ENCODE data around the gene TTC1. TPM values are rescaled to one million over a fixed set of nuclear protein-coding genes. Genes with fewer than 3 reads are reported as not detected.
"Not testable (repeated sequence)": the region's sequence is repeated elsewhere in the genome, so short reads cannot be mapped to it uniquely, and the experiment has no call there.

Gene TTC1
- total RNA-seq, 1 experiment from 2014 or later: 43.7 TPM

DNA sequence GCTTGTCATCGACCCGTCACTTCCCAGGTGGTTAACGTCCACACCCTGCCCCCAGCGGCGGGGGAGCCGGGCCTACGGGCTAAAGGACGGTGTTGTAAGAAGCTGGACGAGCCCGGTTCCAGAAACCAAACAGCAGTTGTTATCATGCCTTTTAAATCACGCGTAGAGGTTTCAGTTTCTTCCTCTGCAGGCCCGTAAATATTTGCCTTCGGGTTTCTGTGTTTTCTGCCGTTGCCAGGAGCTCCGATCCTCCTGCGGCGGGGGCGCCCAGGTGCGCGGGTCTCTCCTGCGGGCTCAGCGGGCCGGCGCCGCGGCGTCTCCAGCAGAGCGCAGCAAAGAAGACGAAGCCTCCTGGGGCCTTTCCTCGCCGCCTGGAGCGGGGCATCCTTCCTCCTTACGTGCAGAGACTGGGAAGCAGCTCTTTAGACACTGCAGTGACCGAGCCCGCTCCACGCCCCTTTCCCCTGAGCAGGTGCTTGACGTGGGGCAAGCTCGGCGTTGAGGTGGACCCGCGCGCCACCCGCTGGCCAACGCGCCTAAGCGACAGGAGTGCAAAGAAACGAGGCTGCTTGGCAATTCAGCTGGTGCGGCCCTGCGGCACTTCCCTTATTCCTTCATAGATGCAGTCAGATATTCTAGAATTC is 21.8 kb upstream of the TTC1 start:
- H3K36me3 ChIP-seq (ENCODE audit: insufficient read depth, low read length): no peaks in the 10 kb centered on the region
- H3K27me3 ChIP-seq (ENCODE audit: low read length): no peaks in the 10 kb centered on the region
- H3K9me2 ChIP-seq (replicated peaks; ENCODE audit: insufficient read depth, low read length): no peaks in the 10 kb centered on the region
- no peaks in the 10 kb centered on the region for H4K20me1 ChIP-seq (ENCODE audit: insufficient read depth, low read depth, low read length)
- H3K9me3 ChIP-seq (ENCODE audit: low read length): no peaks in the 10 kb centered on the region
- no peak overlapping the region for H2AFZ ChIP-seq (ENCODE audit: low read length)
- H3K4me1 ChIP-seq (ENCODE audit: low read length): peaks cover 3% of the 10 kb centered on the region; the same call in 1 of the 2 replicates
- H3K4me2 ChIP-seq (ENCODE audit: low read depth, low read length, poor library complexity, severe bottlenecking): peak overlapping the region; percentile 49
- peak overlapping the region; percentile 36; the same call in 1 of the 2 replicates for H3K4me3 ChIP-seq (ENCODE audit: low read length)
- H3K27ac ChIP-seq (ENCODE audit: low read length): no peak overlapping the region
- H3K9ac ChIP-seq (ENCODE audit: low read length): no peak overlapping the region
- peak; percentile 86 for DNase-seq
- H3K79me2 ChIP-seq (ENCODE audit: low read length): no peaks in the 10 kb centered on the region

DNA sequence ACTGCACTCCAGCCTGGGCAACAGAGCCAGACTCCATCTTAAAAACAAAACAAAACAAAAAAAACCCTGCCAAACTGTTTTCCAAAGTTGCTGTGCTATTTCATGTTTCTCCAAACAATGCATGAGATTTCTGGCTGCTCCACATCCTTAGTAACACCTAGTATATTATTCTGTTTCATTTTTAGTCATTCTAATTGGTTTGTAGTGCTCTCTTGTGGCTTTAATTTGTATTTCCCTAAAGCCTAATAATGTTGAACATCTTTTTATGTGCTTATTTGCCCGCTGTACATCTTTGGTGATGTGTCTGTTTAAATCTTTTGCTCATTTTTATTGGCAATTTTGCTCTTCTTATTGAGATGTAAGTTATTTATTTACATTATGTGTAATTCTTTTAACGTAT is 18.4 kb upstream of the TTC1 start:
- H3K9me2 ChIP-seq (replicated peaks; ENCODE audit: insufficient read depth, low read length): no peaks in the 10 kb centered on the region
- H3K9ac ChIP-seq (ENCODE audit: low read length): no peak overlapping the region
- H3K9me3 ChIP-seq (ENCODE audit: low read length): no peaks in the 10 kb centered on the region
- H3K4me3 ChIP-seq (ENCODE audit: low read length): no peak overlapping the region
- no peak overlapping the region for H2AFZ ChIP-seq (ENCODE audit: low read length)
- no peaks in the 10 kb centered on the region for H3K36me3 ChIP-seq (ENCODE audit: insufficient read depth, low read length)
- no peaks in the 10 kb centered on the region for H4K20me1 ChIP-seq (ENCODE audit: insufficient read depth, low read depth, low read length)
- H3K27me3 ChIP-seq (ENCODE audit: low read length): peaks cover 2% of the 10 kb centered on the region; the same call in 1 of the 2 replicates
- no peak overlapping the region for H3K27ac ChIP-seq (ENCODE audit: low read length)
- H3K79me2 ChIP-seq (ENCODE audit: low read length): no peaks in the 10 kb centered on the region
- DNase-seq: peak; percentile 48
- no peak overlapping the region for H3K4me2 ChIP-seq (ENCODE audit: low read depth, low read length, poor library complexity, severe bottlenecking)
- peaks cover 3% of the 10 kb centered on the region; the same call in 1 of the 2 replicates for H3K4me1 ChIP-seq (ENCODE audit: low read length)

DNA sequence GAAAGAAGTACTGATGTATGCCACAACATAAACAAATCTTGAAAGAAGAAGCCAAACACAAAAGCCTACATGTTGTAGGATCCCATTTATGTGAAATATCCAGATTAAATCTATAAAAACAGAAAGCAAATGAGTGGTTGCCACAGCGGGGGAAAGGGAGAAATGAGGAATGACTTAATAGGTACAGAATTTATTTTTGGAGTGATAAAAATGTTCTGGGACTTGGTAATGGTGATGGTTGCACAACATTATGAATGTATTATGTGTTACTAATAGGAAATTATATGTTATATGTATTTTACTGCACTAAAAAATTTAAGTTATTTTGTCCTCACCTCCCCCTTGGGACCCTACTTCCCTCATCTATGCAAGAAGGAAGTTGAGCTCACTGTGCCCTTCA is 16.4 kb upstream of the TTC1 start:
- Histone ChIP-seq H3K9me3 (ENCODE audit: low read length) (no peaks in the 10 kb centered on the region), H3K9ac (ENCODE audit: low read length) (no peak overlapping the region), H3K27me3 (ENCODE audit: low read length) (peaks cover 2% of the 10 kb centered on the region; the same call in 1 of the 2 replicates), H4K20me1 (ENCODE audit: insufficient read depth, low read depth, low read length) (no peaks in the 10 kb centered on the region), H3K9me2 (replicated peaks; ENCODE audit: insufficient read depth, low read length) (no peaks in the 10 kb centered on the region), H3K4me3 (ENCODE audit: low read length) (no peak overlapping the region), H3K79me2 (ENCODE audit: low read length) (no peaks in the 10 kb centered on the region), H3K36me3 (ENCODE audit: insufficient read depth, low read length) (no peaks in the 10 kb centered on the region), H3K27ac (ENCODE audit: low read length) (no peak overlapping the region), H2AFZ (ENCODE audit: low read length) (no peak overlapping the region), H3K4me1 (ENCODE audit: low read length) (no peaks in the 10 kb centered on the region), H3K4me2 (ENCODE audit: low read depth, low read length, poor library complexity, severe bottlenecking) (no peak overlapping the region)
- DNase-seq: no peak

DNA sequence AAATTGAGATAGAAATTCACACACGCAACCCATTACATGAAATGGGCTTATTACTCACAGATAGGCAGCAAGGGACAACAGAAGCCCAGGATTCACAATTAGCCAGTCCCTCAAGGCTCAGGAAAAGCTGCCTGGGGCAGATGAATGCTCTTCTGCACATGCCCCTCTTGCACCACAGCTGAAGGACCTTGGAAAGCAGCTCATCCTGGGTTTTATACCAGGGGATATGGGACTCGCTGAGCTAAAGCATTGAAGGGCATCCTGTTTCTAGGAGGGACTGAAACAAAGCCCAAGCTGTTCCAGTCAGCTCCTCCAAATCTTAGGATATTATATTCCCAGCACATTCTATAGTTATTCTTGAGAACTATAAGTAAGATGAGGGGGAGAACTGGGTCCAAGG is 15.7 kb upstream of the TTC1 start:
- Histone ChIP-seq H3K9me2 (replicated peaks; ENCODE audit: insufficient read depth, low read length) (no peaks in the 10 kb centered on the region), H3K4me3 (ENCODE audit: low read length) (no peak overlapping the region)
- no peak for DNase-seq

DNA sequence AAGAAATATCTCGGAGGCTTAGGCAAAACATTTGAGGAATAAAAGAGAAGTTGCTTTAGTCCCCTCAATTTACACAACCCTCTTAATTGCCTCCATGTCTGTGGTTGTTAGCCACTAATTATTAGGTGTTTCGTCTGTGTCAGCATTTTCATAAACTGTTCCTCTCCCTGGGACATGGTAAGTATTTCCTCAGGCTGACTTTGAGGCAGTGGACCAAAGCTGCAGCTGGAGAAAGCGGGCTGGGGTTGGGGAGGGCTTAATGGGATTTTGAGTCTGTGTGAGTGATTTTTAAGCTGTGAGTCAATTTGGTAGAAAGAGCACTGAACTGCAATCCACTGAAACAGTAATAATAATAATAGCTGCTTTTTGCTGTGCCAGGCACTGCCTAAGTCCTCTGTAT is 13.0 kb upstream of the TTC1 start:
- H3K27me3 ChIP-seq (ENCODE audit: low read length): peaks cover 2% of the 10 kb centered on the region; the same call in 1 of the 2 replicates
- H4K20me1 ChIP-seq (ENCODE audit: insufficient read depth, low read depth, low read length): no peaks in the 10 kb centered on the region
- no peaks in the 10 kb centered on the region for H3K9me2 ChIP-seq (replicated peaks; ENCODE audit: insufficient read depth, low read length)
- DNase-seq: no peak
- H3K4me3 ChIP-seq (ENCODE audit: low read length): no peak overlapping the region
- H3K9ac ChIP-seq (ENCODE audit: low read length): no peak overlapping the region
- no peaks in the 10 kb centered on the region for H3K4me1 ChIP-seq (ENCODE audit: low read length)
- no peaks in the 10 kb centered on the region for H3K79me2 ChIP-seq (ENCODE audit: low read length)
- no peaks in the 10 kb centered on the region for H3K36me3 ChIP-seq (ENCODE audit: insufficient read depth, low read length)
- no peaks in the 10 kb centered on the region for H3K9me3 ChIP-seq (ENCODE audit: low read length)
- no peak overlapping the region for H3K4me2 ChIP-seq (ENCODE audit: low read depth, low read length, poor library complexity, severe bottlenecking)
- H2AFZ ChIP-seq (ENCODE audit: low read length): no peak overlapping the region
- H3K27ac ChIP-seq (ENCODE audit: low read length): no peak overlapping the region

More for the DNA sequence above, 15.7 kb upstream of the TTC1 start:
- Histone ChIP-seq H3K27ac (ENCODE audit: low read length) (no peak overlapping the region), H3K79me2 (ENCODE audit: low read length) (no peaks in the 10 kb centered on the region), H3K36me3 (ENCODE audit: insufficient read depth, low read length) (no peaks in the 10 kb centered on the region), H3K4me1 (ENCODE audit: low read length) (no peaks in the 10 kb centered on the region), H3K4me2 (ENCODE audit: low read depth, low read length, poor library complexity, severe bottlenecking) (no peak overlapping the region), H3K9me3 (ENCODE audit: low read length) (no peaks in the 10 kb centered on the region), H3K27me3 (ENCODE audit: low read length) (peaks cover 2% of the 10 kb centered on the region; the same call in 1 of the 2 replicates), H2AFZ (ENCODE audit: low read length) (no peak overlapping the region), H3K9ac (ENCODE audit: low read length) (no peak overlapping the region), H4K20me1 (ENCODE audit: insufficient read depth, low read depth, low read length) (no peaks in the 10 kb centered on the region)

DNA sequence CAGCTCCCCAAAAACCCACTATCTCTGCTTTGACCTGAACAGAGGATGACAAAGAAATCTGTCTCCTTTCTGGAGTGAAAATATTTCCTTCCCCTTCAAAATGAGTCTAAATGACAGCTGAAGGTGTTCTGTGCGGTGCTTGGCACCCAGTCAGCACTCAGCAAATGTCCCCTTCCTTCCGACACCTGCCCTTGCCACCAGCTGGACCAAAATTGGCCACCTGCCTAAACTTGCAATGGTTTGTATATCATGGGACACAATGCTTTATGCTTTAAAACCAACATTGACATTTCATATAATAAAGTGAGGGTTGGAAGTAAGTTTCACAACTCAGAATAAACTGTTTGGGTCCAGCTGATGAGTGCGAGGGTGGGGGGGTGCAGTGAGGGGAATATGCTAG is 7.5 kb upstream of the TTC1 start:
- H3K9ac ChIP-seq (ENCODE audit: low read length): no peak overlapping the region
- H3K4me1 ChIP-seq (ENCODE audit: low read length): no peaks in the 10 kb centered on the region
- H3K36me3 ChIP-seq (ENCODE audit: insufficient read depth, low read length): no peaks in the 10 kb centered on the region
- H3K79me2 ChIP-seq (ENCODE audit: low read length): no peaks in the 10 kb centered on the region
- H3K4me2 ChIP-seq (ENCODE audit: low read depth, low read length, poor library complexity, severe bottlenecking): no peak overlapping the region
- no peaks in the 10 kb centered on the region for H3K9me3 ChIP-seq (ENCODE audit: low read length)
- H4K20me1 ChIP-seq (ENCODE audit: insufficient read depth, low read depth, low read length): no peaks in the 10 kb centered on the region
- H3K27ac ChIP-seq (ENCODE audit: low read length): no peak overlapping the region
- H3K9me2 ChIP-seq (replicated peaks; ENCODE audit: insufficient read depth, low read length): no peaks in the 10 kb centered on the region
- no peaks in the 10 kb centered on the region for H3K27me3 ChIP-seq (ENCODE audit: low read length)
- no peak overlapping the region for H3K4me3 ChIP-seq (ENCODE audit: low read length)
- peak overlapping the region; percentile 23; the same call in 1 of the 2 replicates for H2AFZ ChIP-seq (ENCODE audit: low read length)
- DNase-seq: no peak

DNA sequence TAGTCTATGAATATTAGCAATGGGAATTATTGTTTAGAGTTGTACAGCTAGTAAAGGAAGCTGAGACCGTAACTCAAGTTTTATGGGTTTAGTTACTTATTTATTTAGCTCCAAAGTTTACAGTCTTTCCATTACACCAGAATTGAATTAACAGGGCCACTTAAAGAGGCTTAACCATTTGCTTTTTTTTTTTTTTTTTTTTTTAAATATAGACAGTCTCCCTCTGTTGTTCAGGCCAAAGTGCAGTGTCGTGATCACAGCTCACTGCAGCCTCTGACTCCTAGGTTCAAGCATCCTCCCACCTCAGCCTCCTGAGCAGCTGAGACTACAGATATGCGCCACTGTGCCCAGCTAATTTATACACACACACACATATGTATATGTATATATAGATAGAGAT is 1.4 kb upstream of the TTC1 start:
- Histone ChIP-seq H3K27me3 (ENCODE audit: low read length) (no peaks in the 10 kb centered on the region), H3K9me2 (replicated peaks; ENCODE audit: insufficient read depth, low read length) (no peaks in the 10 kb centered on the region; the same call in 1 of the 2 replicates), H3K27ac (ENCODE audit: low read length) (no peak overlapping the region), H3K4me1 (ENCODE audit: low read length) (peaks cover 16% of the 10 kb centered on the region), H3K4me2 (ENCODE audit: low read depth, low read length, poor library complexity, severe bottlenecking) (no peak overlapping the region), H2AFZ (ENCODE audit: low read length) (no peak overlapping the region), H3K36me3 (ENCODE audit: insufficient read depth, low read length) (peaks cover 22% of the 10 kb centered on the region; the same call in 1 of the 2 replicates), H3K4me3 (ENCODE audit: low read length) (no peak overlapping the region), H3K9me3 (ENCODE audit: low read length) (no peaks in the 10 kb centered on the region), H3K79me2 (ENCODE audit: low read length) (peaks cover 36% of the 10 kb centered on the region), H3K9ac (ENCODE audit: low read length) (no peak overlapping the region), H4K20me1 (ENCODE audit: insufficient read depth, low read depth, low read length) (peaks cover 13% of the 10 kb centered on the region)
- no peak for DNase-seq

DNA sequence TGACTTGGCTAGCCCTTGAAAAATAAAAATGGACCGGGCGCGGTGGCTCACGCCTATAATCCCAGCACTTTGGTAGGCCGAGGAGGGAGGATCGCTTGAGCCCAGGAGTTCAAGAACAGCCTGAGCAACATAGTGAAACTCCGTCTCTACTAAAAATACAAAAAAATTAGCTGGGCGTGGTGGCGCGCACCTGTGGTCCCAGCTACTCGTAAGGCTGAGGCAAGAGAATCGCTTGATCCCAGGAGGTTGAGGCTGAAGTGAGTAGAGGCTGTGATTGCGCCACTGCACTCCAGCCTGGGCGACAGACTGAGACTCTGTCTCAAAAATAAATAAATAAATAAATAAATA is 436 bp upstream of the TTC1 start:
- not testable (repeated sequence) for H3K4me3 ChIP-seq (ENCODE audit: low read length); H3K27ac ChIP-seq (ENCODE audit: low read length); H3K27me3 ChIP-seq (ENCODE audit: low read length)

More for the DNA sequence above, 436 bp upstream of the TTC1 start:
- H3K4me2 ChIP-seq (ENCODE audit: low read depth, low read length, poor library complexity, severe bottlenecking); H3K9ac ChIP-seq (ENCODE audit: low read length); DNase-seq; H3K9me3 ChIP-seq (ENCODE audit: low read length); H3K9me2 ChIP-seq (replicated peaks; ENCODE audit: insufficient read depth, low read length): not testable (repeated sequence)
- peak overlapping the region; percentile 84; the same call in 1 of the 2 replicates for H2AFZ ChIP-seq (ENCODE audit: low read length)
- H3K4me1 ChIP-seq (ENCODE audit: low read length): peaks cover 16% of the 10 kb centered on the region
- peaks cover 45% of the 10 kb centered on the region for H3K79me2 ChIP-seq (ENCODE audit: low read length)
- H3K36me3 ChIP-seq (ENCODE audit: insufficient read depth, low read length): peaks cover 28% of the 10 kb centered on the region; the same call in 1 of the 2 replicates
- peaks cover 13% of the 10 kb centered on the region for H4K20me1 ChIP-seq (ENCODE audit: insufficient read depth, low read depth, low read length)

Data from Karpas-422 (cell line).